ENCODE data around the gene WNT7B.

The WNT7B gene

GRCh38 chr22:45949258-45949870, 27.6 kb downstream of the WNT7B start:
- DNase-seq = no peak

- DNase-seq = no peak
Observed at GRCh38 chr22:45948081-45948648, 28.8 kb downstream of the WNT7B start.

- no peak for DNase-seq
Observed at GRCh38 chr22:45946805-45947600, 30.0 kb downstream of the WNT7B start.

GRCh38 chr22:45945621-45946106, 31.3 kb downstream of the WNT7B start:
- DNase-seq = no peak

- DNase-seq = no peak
Observed at GRCh38 chr22:45942787-45943493, 34.0 kb downstream of the WNT7B start.

- no peak for DNase-seq
Observed at GRCh38 chr22:45942344-45942743, 34.6 kb downstream of the WNT7B start.

GRCh38 chr22:45938913-45939312, 38.0 kb downstream of the WNT7B start:
- DNase-seq = no peak

GRCh38 chr22:45937960-45938359, 39.0 kb downstream of the WNT7B start:
- DNase-seq = no peak

- no peak for DNase-seq
Observed at GRCh38 chr22:45935573-45935972, 41.4 kb downstream of the WNT7B start.

- no peak for DNase-seq
Observed at GRCh38 chr22:45934659-45935341, 42.2 kb downstream of the WNT7B start.

- DNase-seq = no peak
Observed at GRCh38 chr22:45934168-45934564, 42.8 kb downstream of the WNT7B start.

- no peak for DNase-seq
Observed at GRCh38 chr22:45933506-45934167, 43.3 kb downstream of the WNT7B start.

GRCh38 chr22:45932071-45932470, 44.9 kb downstream of the WNT7B start:
- DNase-seq = no peak

- no peak for DNase-seq
Observed at GRCh38 chr22:45931042-45931441, 45.9 kb downstream of the WNT7B start.

- DNase-seq = no peak
Observed at GRCh38 chr22:45930324-45930723, 46.6 kb downstream of the WNT7B start.

GRCh38 chr22:45929649-45930048, 47.3 kb downstream of the WNT7B start:
- DNase-seq = no peak

- DNase-seq = no peak
Observed at GRCh38 chr22:45928726-45929368, 48.1 kb downstream of the WNT7B start.

GRCh38 chr22:45927059-45927458, 49.9 kb downstream of the WNT7B start:
- no peak for DNase-seq

GRCh38 chr22:45926433-45926832, 50.5 kb downstream of the WNT7B start:
- no peak for DNase-seq

- DNase-seq = no peak
Observed at GRCh38 chr22:45925811-45926351, 51.1 kb downstream of the WNT7B start.

- no peak for DNase-seq
Observed at GRCh38 chr22:45923835-45924234, 53.1 kb downstream of the WNT7B start.

All from activated T-cell treated with anti-CD3 and anti-CD28 coated beads, Interleukin-2, amount 50 U/mL, for 1 hour (primary cell).